HG03342 (cell line): ENCODE results near the gene LHPP.
"Not testable (repeated sequence)": the region's sequence is repeated elsewhere in the genome, so short reads cannot be mapped to it uniquely, and the experiment has no call there.

Experiments used
- ATAC-seq: cut with Tn5 transposase; IDR thresholded peaks from one replicate; pipeline ENCODE4 v1.9.1; 2021; ENCODE audit warnings: mild to moderate bottlenecking, moderate library complexity; ENCODE audit not compliant: unreplicated experiment

Gene LHPP

GRCh38 chr10:124569623-124570470, 108.2 kb downstream of the LHPP start:
- ATAC-seq, result no peak

- no peak for ATAC-seq
These were observed 109.0 kb downstream of the LHPP start for GRCh38 chr10:124570646-124571045.

- no peak for ATAC-seq
These were observed 111.1 kb downstream of the LHPP start for GRCh38 chr10:124572751-124573150.

GRCh38 chr10:124573726-124574455, 112.3 kb downstream of the LHPP start:
- no peak for ATAC-seq

- ATAC-seq, result no peak
These were observed 112.9 kb downstream of the LHPP start for GRCh38 chr10:124574456-124575070.

- no peak for ATAC-seq
These were observed 113.7 kb downstream of the LHPP start for GRCh38 chr10:124575107-124576035.

- ATAC-seq, result no peak
These were observed 115.2 kb downstream of the LHPP start for GRCh38 chr10:124576526-124577420.

GRCh38 chr10:124577651-124578050, 116.0 kb downstream of the LHPP start:
- no peak for ATAC-seq

- ATAC-seq, result no peak
These were observed 116.8 kb downstream of the LHPP start for GRCh38 chr10:124578231-124579010.

GRCh38 chr10:124579011-124579399, 117.4 kb downstream of the LHPP start:
- ATAC-seq, result no peak

- no peak for ATAC-seq
These were observed 124.5 kb downstream of the LHPP start for GRCh38 chr10:124586142-124586541.

GRCh38 chr10:124587811-124588211, 126.2 kb downstream of the LHPP start:
- no peak for ATAC-seq

GRCh38 chr10:124588341-124588735, 126.7 kb downstream of the LHPP start:
- not testable (repeated sequence) for ATAC-seq

GRCh38 chr10:124588736-124589490, 127.3 kb downstream of the LHPP start:
- ATAC-seq, result no peak

- ATAC-seq, result no peak
These were observed 127.9 kb downstream of the LHPP start for GRCh38 chr10:124589491-124590041.

GRCh38 chr10:124590216-124591122, 128.8 kb downstream of the LHPP start:
- ATAC-seq, result no peak

GRCh38 chr10:124591123-124591495, 129.5 kb downstream of the LHPP start:
- ATAC-seq, result no peak
